GM23338 (cell line): Measurements from ENCODE around the gene SP8. TPM values are rescaled to one million over a fixed set of nuclear protein-coding genes. Genes with fewer than 3 reads are reported as not detected.

Experiments
- ATAC-seq: fragments of 200-7000 bp; cut with Tn5 transposase; 3 replicates; pipeline ENCODE4 v1.9.1; 2020
- DNase-seq: peaks from one replicate; pipeline ENCODE4 v3.0.0-alpha.2; 2015; ENCODE audit warnings: low spot score
- H2AFZ ChIP-seq: fragments of 200-600 bp; sonication (generic); 2 replicates; pipeline ENCODE4 v1.8.0; 2016; ENCODE audit warnings: antibody characterized with exemption, mild to moderate bottlenecking, moderate library complexity
- H3F3A ChIP-seq: fragments of 200-600 bp; sonication (generic); replicated peaks from 2 replicates; pipeline ENCODE4 v1.8.0; 2017; ENCODE audit warnings: antibody characterized with exemption, mixed run types, low read depth
- H3K27ac ChIP-seq: fragments of 200-600 bp; sonication (generic); 2 replicates; pipeline ENCODE4 v1.6.1; 2016; ENCODE audit warnings: low read depth
- H3K27me3 ChIP-seq: fragments of 200-600 bp; sonication (generic); 2 replicates; pipeline ENCODE4 v1.8.0; 2016; ENCODE audit warnings: mild to moderate bottlenecking, mixed run types, moderate library complexity; ENCODE audit not compliant: insufficient read depth
- H3K36me3 ChIP-seq: fragments of 200-600 bp; sonication (generic); 2 replicates; pipeline ENCODE4 v1.8.0; 2016; ENCODE audit warnings: mild to moderate bottlenecking; ENCODE audit not compliant: insufficient read depth
- H3K4me1 ChIP-seq: fragments of 200-600 bp; sonication (generic); 2 replicates; pipeline ENCODE4 v1.8.0; 2016; ENCODE audit warnings: mild to moderate bottlenecking, moderate library complexity; ENCODE audit not compliant: insufficient read depth
- H3K4me2 ChIP-seq: fragments of 200-600 bp; sonication (generic); 2 replicates; pipeline ENCODE4 v1.7.1; 2017; ENCODE audit warnings: mixed run types
- H3K4me3 ChIP-seq: fragments of 200-600 bp; sonication (generic); 2 replicates; pipeline ENCODE4 v1.6.1; 2016; ENCODE audit warnings: mixed run types
- H3K79me2 ChIP-seq: fragments of 200-600 bp; sonication (generic); replicated peaks from 2 replicates; pipeline ENCODE4 v1.8.0; 2017; ENCODE audit warnings: mild to moderate bottlenecking; ENCODE audit not compliant: insufficient read depth
- H3K9me2 ChIP-seq: fragments of 200-600 bp; sonication (generic); 2 replicates; pipeline ENCODE4 v1.8.0; 2017; ENCODE audit not compliant: insufficient read depth
- H4K20me1 ChIP-seq: fragments of 200-600 bp; sonication (generic); replicated peaks from 2 replicates; pipeline ENCODE4 v1.8.0; 2017; ENCODE audit warnings: mild to moderate bottlenecking; ENCODE audit not compliant: insufficient read depth
- H3K27ac Mint-ChIP-seq: 2 replicates; pipeline ENCODE4 v1.8.0; 2020; ENCODE audit warnings: inconsistent platforms, mild to moderate bottlenecking, moderate library complexity, mixed read lengths
- H3K27me3 Mint-ChIP-seq: 3 replicates; pipeline ENCODE4 v1.8.0; 2022; ENCODE audit warnings: low read depth, mild to moderate bottlenecking, moderate library complexity, mixed read lengths, inconsistent platforms; ENCODE audit not compliant: insufficient read depth, poor library complexity
- H3K36me3 Mint-ChIP-seq: 3 replicates; pipeline ENCODE4 v1.8.0; 2021; ENCODE audit warnings: low read depth, mild to moderate bottlenecking, inconsistent platforms, moderate library complexity, mixed read lengths
- H3K4me1 Mint-ChIP-seq: 3 replicates; pipeline ENCODE4 v1.8.0; 2020; ENCODE audit warnings: mild to moderate bottlenecking, inconsistent platforms, mixed read lengths
- H3K4me3 Mint-ChIP-seq: 3 replicates; pipeline ENCODE4 v1.8.0; 2021; ENCODE audit warnings: moderate library complexity, mild to moderate bottlenecking, inconsistent platforms, mixed read lengths
- H3K9me3 Mint-ChIP-seq: 3 replicates; pipeline ENCODE4 v1.8.0; 2020; ENCODE audit warnings: moderate library complexity, mild to moderate bottlenecking, inconsistent platforms, mixed read lengths
- EZH2phosphoT487 ChIP-seq: fragments of 200-600 bp; sonication (generic); IDR thresholded peaks from one replicate; pipeline ENCODE4 v1.8.1; 2018; ENCODE audit warnings: antibody characterized with exemption; ENCODE audit not compliant: unreplicated experiment
- JUNB ChIP-seq: IDR thresholded peaks from one replicate; pipeline ENCODE4 v1.6.1; 2016; ENCODE audit warnings: antibody characterized with exemption; ENCODE audit not compliant: unreplicated experiment
- STAT1 ChIP-seq: IDR thresholded peaks from one replicate; pipeline ENCODE4 v1.6.1; 2016; ENCODE audit warnings: antibody characterized with exemption; ENCODE audit not compliant: unreplicated experiment
- polyA plus RNA-seq: library from polyadenylated mRNA; unstranded; fragments of >200 nt; fragmentation: Nextera tagmentation; extraction: Ambion mirVana; gene quantifications from 2 replicates; pipeline ENCODE4 v1.2.1, GENCODE V29; 2016
- total RNA-seq: library from RNA; depleted of rRNA; stranded (reverse); fragments of >200 nt; shearing (Covaris generic); gene quantifications from 2 replicates; pipeline ENCODE4 v1.2.3, GENCODE V29; 2014
- TF ChIP-seq, protein P1 (sequence below), 2 experiments: fragments of 200-600 bp in 1 of 2; sonication (generic) in 1 of 2; conservative IDR thresholded peaks; 2 replicates each; pipeline versions ENCODE4 v1.5.1 to v1.6.1; 2016 to 2017; ENCODE audit warnings: antibody characterized with exemption in 2 of 2, low read depth in 2 of 2, mild to moderate bottlenecking in 2 of 2, moderate library complexity in 1 of 2
- TF ChIP-seq, protein P2 (sequence below): fragments of 250-450 bp; sonication (Bioruptor Pico); IDR thresholded peaks from 2 replicates; pipeline ENCODE4 v1.5.0; 2020; ENCODE audit warnings: mild to moderate bottlenecking, moderate library complexity
- TF ChIP-seq, protein P3 (sequence below): IDR thresholded peaks from one replicate; pipeline ENCODE4 v1.6.1; 2018; ENCODE audit warnings: antibody characterized with exemption; ENCODE audit not compliant: unreplicated experiment

Gene SP8
- total and polyA plus RNA-seq, 2 experiments from 2014 or later, result 3.7 to 6.7 TPM

- ATAC-seq (no peak), DNase-seq (no peak)
- H3K4me2 ChIP-seq, result no peak overlapping the region
- no peaks in the 10 kb centered on the region for H3K9me2 ChIP-seq
- H3K36me3 ChIP-seq, result no peaks in the 10 kb centered on the region
- H3K4me1 ChIP-seq, result no peaks in the 10 kb centered on the region
- no peaks in the 10 kb centered on the region for H4K20me1 ChIP-seq
- no peaks in the 10 kb centered on the region for H3K79me2 ChIP-seq
- H3F3A ChIP-seq, result no peaks in the 10 kb centered on the region
- H2AFZ ChIP-seq, result no peak overlapping the region
- H3K36me3 Mint-ChIP-seq, result no peaks in the 10 kb centered on the region
- H3K27me3 Mint-ChIP-seq, result peaks cover 11% of the 10 kb centered on the region
- no peak overlapping the region for H3K27ac ChIP-seq
- H3K9me3 Mint-ChIP-seq, result no peaks in the 10 kb centered on the region
- H3K4me1 Mint-ChIP-seq, result peaks cover 14% of the 10 kb centered on the region
- H3K4me3 ChIP-seq, result no peak overlapping the region
- H3K27ac Mint-ChIP-seq, result no peak overlapping the region
- no peaks in the 10 kb centered on the region for H3K27me3 ChIP-seq
- TF ChIP-seq, protein P1, sequence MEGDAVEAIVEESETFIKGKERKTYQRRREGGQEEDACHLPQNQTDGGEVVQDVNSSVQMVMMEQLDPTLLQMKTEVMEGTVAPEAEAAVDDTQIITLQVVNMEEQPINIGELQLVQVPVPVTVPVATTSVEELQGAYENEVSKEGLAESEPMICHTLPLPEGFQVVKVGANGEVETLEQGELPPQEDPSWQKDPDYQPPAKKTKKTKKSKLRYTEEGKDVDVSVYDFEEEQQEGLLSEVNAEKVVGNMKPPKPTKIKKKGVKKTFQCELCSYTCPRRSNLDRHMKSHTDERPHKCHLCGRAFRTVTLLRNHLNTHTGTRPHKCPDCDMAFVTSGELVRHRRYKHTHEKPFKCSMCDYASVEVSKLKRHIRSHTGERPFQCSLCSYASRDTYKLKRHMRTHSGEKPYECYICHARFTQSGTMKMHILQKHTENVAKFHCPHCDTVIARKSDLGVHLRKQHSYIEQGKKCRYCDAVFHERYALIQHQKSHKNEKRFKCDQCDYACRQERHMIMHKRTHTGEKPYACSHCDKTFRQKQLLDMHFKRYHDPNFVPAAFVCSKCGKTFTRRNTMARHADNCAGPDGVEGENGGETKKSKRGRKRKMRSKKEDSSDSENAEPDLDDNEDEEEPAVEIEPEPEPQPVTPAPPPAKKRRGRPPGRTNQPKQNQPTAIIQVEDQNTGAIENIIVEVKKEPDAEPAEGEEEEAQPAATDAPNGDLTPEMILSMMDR (conservative IDR thresholded peaks at IDR 0.05; ENCODE audit: low read depth in 2 of 2), result no peak
- TF ChIP-seq, protein P2, sequence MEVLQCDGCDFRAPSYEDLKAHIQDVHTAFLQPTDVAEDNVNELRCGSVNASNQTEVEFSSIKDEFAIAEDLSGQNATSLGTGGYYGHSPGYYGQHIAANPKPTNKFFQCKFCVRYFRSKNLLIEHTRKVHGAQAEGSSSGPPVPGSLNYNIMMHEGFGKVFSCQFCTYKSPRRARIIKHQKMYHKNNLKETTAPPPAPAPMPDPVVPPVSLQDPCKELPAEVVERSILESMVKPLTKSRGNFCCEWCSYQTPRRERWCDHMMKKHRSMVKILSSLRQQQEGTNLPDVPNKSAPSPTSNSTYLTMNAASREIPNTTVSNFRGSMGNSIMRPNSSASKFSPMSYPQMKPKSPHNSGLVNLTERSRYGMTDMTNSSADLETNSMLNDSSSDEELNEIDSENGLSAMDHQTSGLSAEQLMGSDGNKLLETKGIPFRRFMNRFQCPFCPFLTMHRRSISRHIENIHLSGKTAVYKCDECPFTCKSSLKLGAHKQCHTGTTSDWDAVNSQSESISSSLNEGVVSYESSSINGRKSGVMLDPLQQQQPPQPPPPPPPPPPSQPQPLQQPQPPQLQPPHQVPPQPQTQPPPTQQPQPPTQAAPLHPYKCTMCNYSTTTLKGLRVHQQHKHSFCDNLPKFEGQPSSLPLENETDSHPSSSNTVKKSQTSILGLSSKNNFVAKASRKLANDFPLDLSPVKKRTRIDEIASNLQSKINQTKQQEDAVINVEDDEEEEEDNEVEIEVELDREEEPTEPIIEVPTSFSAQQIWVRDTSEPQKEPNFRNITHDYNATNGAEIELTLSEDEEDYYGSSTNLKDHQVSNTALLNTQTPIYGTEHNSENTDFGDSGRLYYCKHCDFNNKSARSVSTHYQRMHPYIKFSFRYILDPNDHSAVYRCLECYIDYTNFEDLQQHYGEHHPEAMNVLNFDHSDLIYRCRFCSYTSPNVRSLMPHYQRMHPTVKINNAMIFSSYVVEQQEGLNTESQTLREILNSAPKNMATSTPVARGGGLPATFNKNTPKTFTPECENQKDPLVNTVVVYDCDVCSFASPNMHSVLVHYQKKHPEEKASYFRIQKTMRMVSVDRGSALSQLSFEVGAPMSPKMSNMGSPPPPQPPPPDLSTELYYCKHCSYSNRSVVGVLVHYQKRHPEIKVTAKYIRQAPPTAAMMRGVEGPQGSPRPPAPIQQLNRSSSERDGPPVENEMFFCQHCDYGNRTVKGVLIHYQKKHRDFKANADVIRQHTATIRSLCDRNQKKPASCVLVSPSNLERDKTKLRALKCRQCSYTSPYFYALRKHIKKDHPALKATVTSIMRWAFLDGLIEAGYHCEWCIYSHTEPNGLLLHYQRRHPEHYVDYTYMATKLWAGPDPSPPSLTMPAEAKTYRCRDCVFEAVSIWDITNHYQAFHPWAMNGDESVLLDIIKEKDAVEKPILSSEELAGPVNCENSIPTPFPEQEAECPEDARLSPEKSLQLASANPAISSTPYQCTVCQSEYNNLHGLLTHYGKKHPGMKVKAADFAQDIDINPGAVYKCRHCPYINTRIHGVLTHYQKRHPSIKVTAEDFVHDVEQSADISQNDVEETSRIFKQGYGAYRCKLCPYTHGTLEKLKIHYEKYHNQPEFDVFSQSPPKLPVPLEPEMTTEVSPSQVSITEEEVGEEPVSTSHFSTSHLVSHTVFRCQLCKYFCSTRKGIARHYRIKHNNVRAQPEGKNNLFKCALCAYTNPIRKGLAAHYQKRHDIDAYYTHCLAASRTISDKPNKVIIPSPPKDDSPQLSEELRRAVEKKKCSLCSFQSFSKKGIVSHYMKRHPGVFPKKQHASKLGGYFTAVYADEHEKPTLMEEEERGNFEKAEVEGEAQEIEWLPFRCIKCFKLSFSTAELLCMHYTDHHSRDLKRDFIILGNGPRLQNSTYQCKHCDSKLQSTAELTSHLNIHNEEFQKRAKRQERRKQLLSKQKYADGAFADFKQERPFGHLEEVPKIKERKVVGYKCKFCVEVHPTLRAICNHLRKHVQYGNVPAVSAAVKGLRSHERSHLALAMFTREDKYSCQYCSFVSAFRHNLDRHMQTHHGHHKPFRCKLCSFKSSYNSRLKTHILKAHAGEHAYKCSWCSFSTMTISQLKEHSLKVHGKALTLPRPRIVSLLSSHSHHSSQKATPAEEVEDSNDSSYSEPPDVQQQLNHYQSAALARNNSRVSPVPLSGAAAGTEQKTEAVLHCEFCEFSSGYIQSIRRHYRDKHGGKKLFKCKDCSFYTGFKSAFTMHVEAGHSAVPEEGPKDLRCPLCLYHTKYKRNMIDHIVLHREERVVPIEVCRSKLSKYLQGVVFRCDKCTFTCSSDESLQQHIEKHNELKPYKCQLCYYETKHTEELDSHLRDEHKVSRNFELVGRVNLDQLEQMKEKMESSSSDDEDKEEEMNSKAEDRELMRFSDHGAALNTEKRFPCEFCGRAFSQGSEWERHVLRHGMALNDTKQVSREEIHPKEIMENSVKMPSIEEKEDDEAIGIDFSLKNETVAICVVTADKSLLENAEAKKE (CRISPR knock-in tag), result no peak
- TF ChIP-seq STAT1 (no peak), EZH2phosphoT487 (no peak), JUNB (no peak)
- TF ChIP-seq, protein P3, sequence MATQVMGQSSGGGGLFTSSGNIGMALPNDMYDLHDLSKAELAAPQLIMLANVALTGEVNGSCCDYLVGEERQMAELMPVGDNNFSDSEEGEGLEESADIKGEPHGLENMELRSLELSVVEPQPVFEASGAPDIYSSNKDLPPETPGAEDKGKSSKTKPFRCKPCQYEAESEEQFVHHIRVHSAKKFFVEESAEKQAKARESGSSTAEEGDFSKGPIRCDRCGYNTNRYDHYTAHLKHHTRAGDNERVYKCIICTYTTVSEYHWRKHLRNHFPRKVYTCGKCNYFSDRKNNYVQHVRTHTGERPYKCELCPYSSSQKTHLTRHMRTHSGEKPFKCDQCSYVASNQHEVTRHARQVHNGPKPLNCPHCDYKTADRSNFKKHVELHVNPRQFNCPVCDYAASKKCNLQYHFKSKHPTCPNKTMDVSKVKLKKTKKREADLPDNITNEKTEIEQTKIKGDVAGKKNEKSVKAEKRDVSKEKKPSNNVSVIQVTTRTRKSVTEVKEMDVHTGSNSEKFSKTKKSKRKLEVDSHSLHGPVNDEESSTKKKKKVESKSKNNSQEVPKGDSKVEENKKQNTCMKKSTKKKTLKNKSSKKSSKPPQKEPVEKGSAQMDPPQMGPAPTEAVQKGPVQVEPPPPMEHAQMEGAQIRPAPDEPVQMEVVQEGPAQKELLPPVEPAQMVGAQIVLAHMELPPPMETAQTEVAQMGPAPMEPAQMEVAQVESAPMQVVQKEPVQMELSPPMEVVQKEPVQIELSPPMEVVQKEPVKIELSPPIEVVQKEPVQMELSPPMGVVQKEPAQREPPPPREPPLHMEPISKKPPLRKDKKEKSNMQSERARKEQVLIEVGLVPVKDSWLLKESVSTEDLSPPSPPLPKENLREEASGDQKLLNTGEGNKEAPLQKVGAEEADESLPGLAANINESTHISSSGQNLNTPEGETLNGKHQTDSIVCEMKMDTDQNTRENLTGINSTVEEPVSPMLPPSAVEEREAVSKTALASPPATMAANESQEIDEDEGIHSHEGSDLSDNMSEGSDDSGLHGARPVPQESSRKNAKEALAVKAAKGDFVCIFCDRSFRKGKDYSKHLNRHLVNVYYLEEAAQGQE, result no peak
- H3K4me3 Mint-ChIP-seq, result no peak overlapping the region
These were observed 39.7 kb downstream of the SP8 start for GRCh38 chr7:20747001-20747400.
